ENCODE measurements around the gene EIF4H. TPM values are rescaled to one million over a fixed set of nuclear protein-coding genes. Genes with fewer than 3 reads are reported as not detected.

EIF4H gene
- total and polyA plus RNA-seq, 2 donors (not counting 3 experiments of a cell fraction or from before 2014, with no cell fraction given), result 406 to 415 TPM

GRCh38 chr7:74181821-74182220 is 7.7 kb downstream of the EIF4H start:
- dilution Hi-C loops (cut with MboI; ENCODE audit: extremely low pct_ligation_motif_present, low sequenced_read_pairs), result no loop called here

More at GRCh38 chr7:74181821-74182220, 7.7 kb downstream of the EIF4H start:
- Histone ChIP-seq H3K9ac (replicated peaks; ENCODE audit: extremely low read depth, insufficient read depth, low read length) (no peak overlapping the region), H3K36me3 (ENCODE audit: control insufficient read depth in 2 of 2, extremely low read depth in 1 of 2, insufficient read depth in 2 of 2, low read length in 2 of 2) (peaks cover 4% of the 10 kb centered on the region in 2 experiments), H3K4me3 (replicated peaks in 1 of 3; ENCODE audit: insufficient read depth in 1 of 3, low read depth in 1 of 3, low read length in 3 of 3) (no peak overlapping the region), H3K9me3 (replicated peaks; ENCODE audit: control insufficient read depth, insufficient read depth, low read length) (no peaks in the 10 kb centered on the region), H3K27me3 (ENCODE audit: control insufficient read depth in 2 of 2, insufficient read depth in 2 of 2, low read length in 2 of 2) (no peaks in the 10 kb centered on the region), H3K4me2 (ENCODE audit: insufficient read depth, low read length) (no peak overlapping the region), H3K27ac (ENCODE audit: insufficient read depth, low read depth, low read length) (no peak overlapping the region), H3K79me2 (ENCODE audit: control insufficient read depth, insufficient read depth, low read length) (peaks cover 100% of the 10 kb centered on the region), H3K9me1 (replicated peaks; ENCODE audit: control insufficient read depth, extremely low read depth, insufficient read depth, low read length) (no peaks in the 10 kb centered on the region), H4K20me1 (replicated peaks; ENCODE audit: control insufficient read depth, extremely low read depth, insufficient read depth, low read length) (peaks cover 13% of the 10 kb centered on the region), H3K4me1 (ENCODE audit: control insufficient read depth, extremely low read depth, insufficient read depth, low read length) (peaks cover 50% of the 10 kb centered on the region), H2AFZ (ENCODE audit: low read depth, low read length) (no peak overlapping the region)
- FAIRE-seq, result no peak
- BruUV-seq (replicated peaks), result no TSS peak
- no peak for TF ChIP-seq EZH2 (IDR thresholded peaks at IDR 0.05; ENCODE audit: borderline replicate concordance, low read depth, low read length, severe bottlenecking)
- TF ChIP-seq CTCF (IDR thresholded peaks at IDR 0.05; ENCODE audit: extremely low read depth in 1 of 2, insufficient read depth in 1 of 2, low read depth in 1 of 2, low read length in 2 of 2), result no peak
- no peak for TF ChIP-seq JUN (IDR thresholded peaks at IDR 0.05; ENCODE audit: borderline replicate concordance, insufficient read depth, insufficient read length, low read depth)
- TF ChIP-seq FOS (IDR thresholded peaks at IDR 0.05; ENCODE audit: borderline replicate concordance, insufficient read depth, low read length), result no peak
- TF ChIP-seq POLR2A (IDR thresholded peaks at IDR 0.05; ENCODE audit: low read depth, low read length), result no peak
- TF ChIP-seq GATA2 (IDR thresholded peaks at IDR 0.05; ENCODE audit: insufficient read depth, insufficient read length, low read depth, low read length), result no peak
- TF ChIP-seq, protein P1, sequence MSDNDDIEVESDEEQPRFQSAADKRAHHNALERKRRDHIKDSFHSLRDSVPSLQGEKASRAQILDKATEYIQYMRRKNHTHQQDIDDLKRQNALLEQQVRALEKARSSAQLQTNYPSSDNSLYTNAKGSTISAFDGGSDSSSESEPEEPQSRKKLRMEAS (IDR thresholded peaks at IDR 0.05; ENCODE audit: insufficient read depth, insufficient read length), result no peak
- no peak for TF ChIP-seq MYC (IDR thresholded peaks at IDR 0.05; ENCODE audit: low read depth, low read length)
- TF ChIP-seq POLR2AphosphoS5 (IDR thresholded peaks at IDR 0.05; ENCODE audit: insufficient read depth, low read depth, low read length), result no peak
- POLR2A ChIA-PET, result interaction anchor here (0.9 kb wide), 1 partner anchor 88 kb away, joined by 3 read pairs; no protein-coding TSS in a partner anchor
- intact Hi-C loops (cut with micrococcal nuclease), result no loop called here
- no peak for DNase-seq (ENCODE audit: low read depth, low spot score)
- CTCF ChIA-PET, result no interaction called here
